Uterus (tissue), 2 donors: ENCODE measurements around the gene CAMTA1.

Source experiments
- CTCF ChIP-seq, 4 experiments: fragments of 200-600 bp in 2 of 4; fragments of 450-650 bp in 2 of 4; sonication (generic) in 2 of 4; IDR thresholded peaks; one replicate each; pipeline ENCODE4 v1.5.1; 2016 to 2019; ENCODE audit warnings: antibody characterized with exemption in 4 of 4, mild to moderate bottlenecking in 2 of 4, moderate library complexity in 1 of 4
- POLR2A ChIP-seq, 2 donors: fragments of 450-650 bp; IDR thresholded peaks; one replicate each; pipeline ENCODE4 v1.6.1; 2016; ENCODE audit warnings: antibody characterized with exemption in 2 of 2, mild to moderate bottlenecking in 1 of 2, moderate library complexity in 1 of 2

- no peak for TF ChIP-seq CTCF (IDR thresholded peaks at IDR 0.05)
- TF ChIP-seq POLR2A (IDR thresholded peaks at IDR 0.05) = no peak
Observed at GRCh38 chr1:6864166-6864565, 78.9 kb downstream of the CAMTA1 start.
